ENCODE data around the gene ATRN.
"Not testable (repeated sequence)": the region's sequence is repeated elsewhere in the genome, so short reads cannot be mapped to it uniquely, and the experiment has no call there.

Gene ATRN

DNA sequence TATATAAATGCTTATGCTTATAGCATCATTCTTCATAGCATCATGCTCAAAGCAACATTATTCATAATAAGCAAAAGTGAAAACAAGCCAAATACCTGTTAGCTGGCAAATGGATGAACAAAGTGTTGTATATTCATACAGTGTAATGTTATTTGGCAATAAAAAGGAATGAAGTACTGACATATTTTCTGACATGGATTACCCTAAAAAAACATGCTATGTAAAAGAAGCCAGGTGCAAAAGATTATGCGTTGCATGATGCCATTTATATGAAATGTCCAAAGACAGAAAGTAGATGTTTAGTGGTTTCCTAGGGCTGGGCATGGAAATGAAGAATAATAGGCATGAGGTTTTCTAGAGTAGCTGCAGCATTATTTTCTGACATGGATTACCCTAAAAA lies 115.3 kb downstream of the ATRN start:
- no peak overlapping the region for H3K4me3 ChIP-seq (replicated peaks; ENCODE audit: low read depth, low read length)
- TF ChIP-seq, protein P1, sequence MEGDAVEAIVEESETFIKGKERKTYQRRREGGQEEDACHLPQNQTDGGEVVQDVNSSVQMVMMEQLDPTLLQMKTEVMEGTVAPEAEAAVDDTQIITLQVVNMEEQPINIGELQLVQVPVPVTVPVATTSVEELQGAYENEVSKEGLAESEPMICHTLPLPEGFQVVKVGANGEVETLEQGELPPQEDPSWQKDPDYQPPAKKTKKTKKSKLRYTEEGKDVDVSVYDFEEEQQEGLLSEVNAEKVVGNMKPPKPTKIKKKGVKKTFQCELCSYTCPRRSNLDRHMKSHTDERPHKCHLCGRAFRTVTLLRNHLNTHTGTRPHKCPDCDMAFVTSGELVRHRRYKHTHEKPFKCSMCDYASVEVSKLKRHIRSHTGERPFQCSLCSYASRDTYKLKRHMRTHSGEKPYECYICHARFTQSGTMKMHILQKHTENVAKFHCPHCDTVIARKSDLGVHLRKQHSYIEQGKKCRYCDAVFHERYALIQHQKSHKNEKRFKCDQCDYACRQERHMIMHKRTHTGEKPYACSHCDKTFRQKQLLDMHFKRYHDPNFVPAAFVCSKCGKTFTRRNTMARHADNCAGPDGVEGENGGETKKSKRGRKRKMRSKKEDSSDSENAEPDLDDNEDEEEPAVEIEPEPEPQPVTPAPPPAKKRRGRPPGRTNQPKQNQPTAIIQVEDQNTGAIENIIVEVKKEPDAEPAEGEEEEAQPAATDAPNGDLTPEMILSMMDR (IDR thresholded peaks at IDR 0.05; ENCODE audit: low read depth, low read length, missing control alignments), result no peak
- no peak for DNase-seq (ENCODE audit: extremely low read depth, low read depth)

- no peak overlapping the region for H3K4me3 ChIP-seq (replicated peaks; ENCODE audit: low read depth, low read length)
- TF ChIP-seq, protein P1 (IDR thresholded peaks at IDR 0.05; ENCODE audit: low read depth, low read length, missing control alignments), result no peak
- no peak for DNase-seq (ENCODE audit: extremely low read depth, low read depth)
Measured at GRCh38 chr20:3590164-3590563, 119.3 kb downstream of the ATRN start.

DNA sequence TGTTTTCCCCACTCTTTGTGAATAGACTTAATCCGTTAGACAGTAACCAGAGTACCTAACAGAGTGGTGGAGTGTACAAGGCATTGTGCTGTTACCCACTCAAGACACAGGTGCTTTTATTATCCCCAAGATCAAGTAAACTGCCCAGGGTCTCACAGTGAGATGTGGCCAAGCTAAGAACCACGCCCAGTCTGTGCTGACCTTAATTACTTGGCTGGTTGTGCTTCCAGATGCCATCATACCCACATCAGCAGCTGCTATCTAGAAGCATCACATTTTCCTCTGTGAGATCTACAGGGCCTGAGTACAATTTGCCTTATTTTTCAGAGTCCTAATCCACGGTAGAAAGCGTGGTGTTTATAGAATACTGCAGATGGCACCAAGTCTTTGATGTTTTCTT lies 122.1 kb downstream of the ATRN start:
- no peak overlapping the region for H3K4me3 ChIP-seq (replicated peaks; ENCODE audit: low read depth, low read length)
- no peak for DNase-seq (ENCODE audit: extremely low read depth, low read depth)
- TF ChIP-seq, protein P1 (IDR thresholded peaks at IDR 0.05; ENCODE audit: low read depth, low read length, missing control alignments), result no peak

DNA sequence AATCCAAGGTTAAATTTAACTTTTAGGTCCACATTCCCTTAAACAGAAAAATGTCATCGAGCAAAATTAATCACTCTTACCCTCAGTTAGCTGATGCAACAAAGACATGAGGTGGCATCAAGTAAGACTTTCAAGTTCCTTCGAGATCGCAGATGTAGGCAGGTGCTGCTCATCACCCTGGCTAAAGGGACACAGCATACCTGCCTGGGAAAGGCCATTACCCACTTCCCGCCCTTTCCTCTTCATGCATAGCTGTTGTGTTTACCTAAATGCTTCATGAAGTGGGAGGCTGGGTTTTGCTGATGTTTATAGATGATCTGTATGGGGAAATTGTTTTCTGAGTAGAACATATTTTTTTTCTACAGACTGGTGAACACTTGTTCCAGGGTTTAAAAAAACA lies 124.7 kb downstream of the ATRN start:
- TF ChIP-seq, protein P1 (IDR thresholded peaks at IDR 0.05; ENCODE audit: low read depth, low read length, missing control alignments), result no peak
- H3K4me3 ChIP-seq (replicated peaks; ENCODE audit: low read depth, low read length), result no peak overlapping the region
- no peak for DNase-seq (ENCODE audit: extremely low read depth, low read depth)

- TF ChIP-seq, protein P1 (IDR thresholded peaks at IDR 0.05; ENCODE audit: low read depth, low read length, missing control alignments), result no peak
- DNase-seq (ENCODE audit: extremely low read depth, low read depth), result no peak
- H3K4me3 ChIP-seq (replicated peaks; ENCODE audit: low read depth, low read length), result no peak overlapping the region
Measured at GRCh38 chr20:3603108-3603507, 132.3 kb downstream of the ATRN start.

DNA sequence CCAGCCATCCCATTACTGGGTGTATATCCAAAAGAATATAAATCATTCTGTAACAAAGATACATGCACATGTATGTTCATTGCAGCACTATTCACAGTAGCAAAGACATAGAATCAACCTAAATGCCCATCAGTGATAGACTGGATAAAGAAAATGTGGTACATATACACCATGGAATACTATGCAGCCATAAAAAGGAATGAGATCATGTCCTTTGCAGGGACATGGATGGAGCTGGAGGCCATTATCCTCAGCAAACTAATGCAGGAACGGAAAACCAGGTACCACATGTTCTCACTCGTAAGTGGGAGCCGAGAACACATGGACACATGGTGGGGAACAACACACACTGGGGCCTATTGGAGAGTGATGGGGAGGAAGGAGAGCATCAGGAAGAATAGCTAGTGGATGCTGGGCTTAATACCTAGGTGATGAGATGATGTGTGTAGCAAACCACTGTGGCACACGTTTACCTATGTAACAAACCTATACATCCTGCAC lies 134.6 kb downstream of the ATRN start:
- H3K4me3 ChIP-seq (replicated peaks; ENCODE audit: low read depth, low read length); DNase-seq (ENCODE audit: extremely low read depth, low read depth): not testable (repeated sequence)

GRCh38 chr20:3606021-3606420 lies 135.2 kb downstream of the ATRN start:
- no peak overlapping the region for H3K4me3 ChIP-seq (replicated peaks; ENCODE audit: low read depth, low read length)
- no peak for DNase-seq (ENCODE audit: extremely low read depth, low read depth)
- TF ChIP-seq, protein P1 (IDR thresholded peaks at IDR 0.05; ENCODE audit: low read depth, low read length, missing control alignments), result no peak

Measured in HFF-Myc (cell line).